Amygdala (tissue), 56 donors: ENCODE results near the gene C17orf67.

Source experiments
- DNase-seq, 56 donors: peaks; one replicate each; lab custom pipeline; 2025; lab: John Stamatoyannopoulos, UW

The C17orf67 gene

DNA sequence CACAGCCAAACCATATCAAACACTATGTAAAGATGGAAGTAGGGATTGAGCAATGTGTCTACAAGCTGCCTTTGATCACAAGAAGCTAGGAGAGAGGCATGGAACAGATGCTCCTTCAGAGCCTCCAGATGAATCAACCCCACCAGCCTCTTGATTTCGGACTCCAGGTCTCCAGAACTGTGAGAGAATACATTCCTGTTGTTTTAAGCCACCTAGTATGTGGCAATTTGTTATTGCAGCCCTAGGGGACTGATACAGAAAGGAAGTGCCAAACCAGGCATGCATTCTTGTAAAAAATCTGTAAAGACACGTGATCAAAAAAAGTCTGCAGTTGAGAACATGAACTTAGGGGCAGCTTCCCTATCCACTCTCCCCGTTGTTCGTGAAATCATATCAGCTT, 91.1 kb downstream of the C17orf67 start:
- DNase-seq, result no peak
